SHP77 (cell line): Measurements from ENCODE around the gene STK24.

Source experiments
- DNase-seq, 2 experiments: peaks; one replicate each; lab custom pipeline; 2025; lab: John Stamatoyannopoulos, UW

Gene STK24

DNA sequence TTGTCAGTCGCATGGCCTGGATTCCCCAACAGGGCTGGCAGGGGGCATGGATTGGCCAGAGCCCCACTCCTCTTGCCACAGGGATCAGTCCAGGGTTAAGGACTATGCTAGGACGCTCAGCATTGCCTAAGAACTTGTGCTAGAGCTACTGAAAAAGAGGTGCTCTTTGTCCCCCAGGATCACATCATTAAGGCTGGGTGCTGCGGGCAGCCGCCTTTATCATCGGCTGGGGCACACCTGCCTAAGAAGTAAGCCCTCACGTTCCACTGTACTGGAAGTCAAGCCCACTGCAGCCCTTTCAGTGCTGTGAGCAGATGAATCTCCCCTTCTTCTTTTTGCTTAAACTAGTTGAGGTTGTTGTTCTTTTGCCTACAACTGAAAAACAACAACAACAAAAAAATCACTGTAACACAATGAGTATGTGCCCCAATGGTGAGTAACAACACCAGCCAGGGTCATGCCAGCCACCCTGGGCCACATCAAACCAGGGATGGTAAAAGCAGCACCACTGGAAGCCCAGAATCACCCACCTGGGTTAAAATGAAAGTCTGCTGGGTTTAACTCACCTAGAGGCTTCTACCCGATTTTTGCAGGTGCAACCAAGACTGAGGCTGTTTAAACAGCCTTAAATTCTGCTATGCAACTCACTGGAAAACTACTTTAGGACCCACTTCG is 20.6 kb downstream of the STK24 start:
- no peak for DNase-seq

DNA sequence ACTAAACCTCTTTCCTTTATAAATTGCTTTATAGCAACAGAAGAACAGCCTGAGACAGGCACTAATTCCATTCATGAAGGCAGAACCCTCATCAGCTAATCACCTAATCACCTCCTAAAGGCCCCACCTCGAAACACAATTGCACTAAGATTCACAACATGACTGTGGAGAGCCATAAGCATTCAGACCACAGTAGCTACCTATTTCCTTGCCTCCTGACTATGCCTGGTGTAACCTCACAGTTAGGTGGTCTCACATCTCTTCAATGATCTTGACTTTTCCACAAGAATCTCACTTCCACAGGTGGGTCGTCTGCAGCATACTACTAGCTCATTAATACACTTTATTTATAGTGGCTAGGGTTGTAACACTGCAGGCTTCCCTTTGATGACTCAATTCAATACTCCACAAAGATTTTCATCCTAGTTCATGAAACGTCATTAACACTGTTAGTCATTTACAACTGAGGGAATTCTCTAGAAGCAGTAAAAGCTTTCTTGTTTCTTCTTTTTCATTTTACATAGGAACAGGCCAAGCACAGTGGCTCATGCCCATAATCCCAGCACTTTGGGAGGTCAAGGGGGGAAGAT is 27.1 kb downstream of the STK24 start:
- DNase-seq = no peak

DNA sequence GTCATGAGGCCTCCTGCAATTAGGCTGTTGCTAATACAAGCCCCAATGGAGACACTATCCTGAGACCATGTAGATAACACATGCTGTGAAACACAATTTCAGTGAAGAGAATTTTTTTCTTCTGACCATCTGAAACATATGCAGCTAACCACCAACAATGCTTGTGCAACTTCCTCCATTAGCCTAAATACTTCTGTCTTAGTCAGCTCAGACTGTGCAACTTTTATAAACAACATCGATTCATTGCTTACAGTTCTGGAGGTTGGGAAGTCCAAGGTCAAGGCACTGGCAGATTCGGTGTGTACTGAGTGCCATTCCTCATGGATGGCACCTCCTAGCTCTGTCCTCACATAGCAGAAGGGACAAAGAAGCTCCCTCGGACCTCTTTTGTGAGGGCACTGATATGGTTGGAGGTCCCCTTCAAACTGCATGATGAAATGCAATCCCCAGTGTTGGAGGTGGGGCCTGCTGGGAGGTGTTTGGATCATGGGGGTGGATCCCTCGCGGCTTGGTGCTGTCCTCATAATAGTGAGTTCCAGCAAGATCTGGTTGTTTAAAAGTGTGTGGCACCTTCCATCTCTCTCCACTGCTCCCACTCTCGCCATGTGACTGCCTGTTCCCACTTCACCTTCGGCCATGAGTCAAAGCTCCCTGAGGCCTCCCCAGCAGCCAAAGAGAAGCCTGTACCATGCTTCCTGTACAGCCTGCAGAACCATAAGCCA is 27.7 kb downstream of the STK24 start:
- no peak for DNase-seq

DNA sequence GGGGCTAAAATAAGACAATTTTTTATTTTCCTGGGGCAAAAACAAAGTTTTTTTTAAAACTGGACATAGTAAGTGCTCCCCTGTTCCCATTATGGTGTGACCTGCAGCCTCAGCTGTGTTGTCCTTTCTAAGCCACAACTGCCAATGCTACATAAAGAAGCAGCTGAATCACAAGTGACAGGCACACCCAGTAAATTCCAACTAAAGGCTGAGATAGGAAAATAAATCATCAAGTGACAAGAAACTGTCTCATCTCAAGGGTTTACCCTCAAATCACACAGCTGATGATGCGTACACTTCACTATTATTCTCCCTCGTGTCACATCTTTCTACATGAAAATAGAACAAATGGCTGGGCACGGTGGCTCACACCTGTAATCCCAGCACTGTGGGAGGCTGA is 28.7 kb downstream of the STK24 start:
- peak; percentile 69 for DNase-seq

GRCh38 chr13:98547455-98547854 is 29.5 kb downstream of the STK24 start:
- DNase-seq = no peak

- no peak for DNase-seq
Measured at GRCh38 chr13:98546402-98546801, 30.5 kb downstream of the STK24 start.

GRCh38 chr13:98544104-98544710 is 32.7 kb downstream of the STK24 start:
- DNase-seq = no peak

DNA sequence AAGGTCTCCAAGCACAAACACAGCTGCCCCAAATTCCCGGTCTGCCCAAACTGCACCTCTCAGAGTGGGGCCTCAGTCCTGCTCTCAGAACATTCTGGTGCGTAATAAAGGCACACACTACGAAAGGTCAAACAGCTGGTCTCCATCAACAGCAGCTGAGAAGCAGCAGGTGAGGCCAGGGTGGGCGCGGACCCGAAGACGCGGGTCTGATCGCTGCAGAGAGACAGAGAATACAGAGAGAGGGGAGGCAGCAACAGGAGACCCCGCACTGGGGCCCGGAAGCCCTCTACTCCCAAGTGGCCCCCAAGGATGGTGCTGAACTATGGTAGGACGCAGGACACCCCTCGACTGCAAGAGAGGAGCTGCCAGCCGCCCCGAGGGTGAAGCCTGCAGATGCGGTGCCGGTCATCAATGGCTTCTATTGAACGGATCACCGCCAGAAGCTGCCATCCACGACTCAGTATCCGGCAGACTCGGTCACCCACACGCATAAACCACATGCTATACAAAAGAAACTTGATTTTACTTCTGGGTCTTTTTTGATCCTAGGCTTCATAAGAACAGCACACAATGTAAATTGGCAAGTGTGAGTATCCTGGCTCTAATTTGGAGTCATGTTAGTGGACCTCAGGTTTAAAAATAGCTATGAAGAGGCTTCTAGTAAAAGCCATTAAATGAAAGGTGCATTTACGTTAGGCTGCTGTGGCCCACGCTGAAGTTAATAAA is 33.4 kb downstream of the STK24 start:
- DNase-seq = peak; percentile 49 to 70

GRCh38 chr13:98542568-98543377 is 34.1 kb downstream of the STK24 start:
- peak; percentile 48 to 53 for DNase-seq

DNA sequence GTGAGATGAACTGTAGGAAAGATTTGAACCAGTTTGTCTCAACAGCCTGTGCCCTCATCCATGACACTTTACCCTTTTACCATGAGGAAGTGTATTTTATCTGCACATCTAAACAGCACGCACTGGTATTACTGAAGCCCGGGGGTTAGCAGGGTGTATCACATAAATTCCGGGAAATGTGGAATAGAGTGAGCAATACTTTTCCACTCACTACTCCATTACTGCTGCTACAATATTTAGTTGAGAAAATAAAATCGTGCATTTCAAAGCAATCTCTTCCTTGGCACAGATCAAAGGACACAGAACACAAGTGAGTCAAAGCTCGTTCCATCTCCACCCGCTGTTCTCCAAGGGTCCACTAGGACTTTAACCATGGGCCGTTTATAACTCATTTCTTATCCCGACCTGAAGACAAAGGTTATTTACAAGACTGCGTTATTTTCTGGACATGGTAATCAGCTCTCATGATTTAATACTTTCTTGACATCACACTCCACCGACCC is 35.2 kb downstream of the STK24 start:
- DNase-seq = no peak

- DNase-seq = no peak
Measured at GRCh38 chr13:98541191-98541590, 35.7 kb downstream of the STK24 start.

DNA sequence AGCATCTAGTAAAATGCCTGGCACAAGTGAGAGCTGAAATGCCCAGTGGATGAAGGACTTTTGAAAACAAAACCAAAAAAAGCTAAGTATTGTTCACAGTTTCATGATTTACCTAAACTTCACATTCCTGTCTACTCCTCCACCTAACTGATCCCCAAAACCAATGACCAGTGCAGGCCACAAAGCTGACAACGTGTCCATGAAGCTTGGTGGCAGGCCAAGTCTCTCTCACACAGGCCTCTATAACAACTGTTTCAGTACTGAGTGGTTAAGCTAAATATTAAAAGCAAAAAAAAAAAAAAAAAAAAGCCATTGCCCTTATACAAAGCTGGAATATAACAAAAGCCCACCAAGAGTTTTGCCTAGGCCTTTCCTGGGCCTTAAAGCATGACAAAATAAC is 36.4 kb downstream of the STK24 start:
- DNase-seq = no peak

DNA sequence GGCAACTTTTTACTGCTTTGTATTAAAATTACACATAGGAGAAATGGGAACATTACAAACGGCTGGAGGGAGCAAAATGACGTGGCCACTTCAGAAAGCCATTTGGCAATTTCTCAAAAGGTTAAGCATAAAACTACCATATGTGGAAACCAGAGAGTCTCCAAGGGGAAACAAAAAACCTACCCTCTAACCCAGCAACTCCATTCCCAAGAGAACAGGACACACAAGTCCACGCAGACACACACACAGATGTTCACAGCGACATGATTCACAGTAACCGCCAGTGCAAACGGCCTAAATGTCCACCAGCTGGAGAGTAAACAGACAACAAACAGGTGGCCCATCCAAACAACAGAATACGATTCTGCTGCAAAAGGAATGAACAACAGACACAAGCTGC is 37.2 kb downstream of the STK24 start:
- no peak for DNase-seq

GRCh38 chr13:98538876-98539275 is 38.0 kb downstream of the STK24 start:
- no peak for DNase-seq

DNA sequence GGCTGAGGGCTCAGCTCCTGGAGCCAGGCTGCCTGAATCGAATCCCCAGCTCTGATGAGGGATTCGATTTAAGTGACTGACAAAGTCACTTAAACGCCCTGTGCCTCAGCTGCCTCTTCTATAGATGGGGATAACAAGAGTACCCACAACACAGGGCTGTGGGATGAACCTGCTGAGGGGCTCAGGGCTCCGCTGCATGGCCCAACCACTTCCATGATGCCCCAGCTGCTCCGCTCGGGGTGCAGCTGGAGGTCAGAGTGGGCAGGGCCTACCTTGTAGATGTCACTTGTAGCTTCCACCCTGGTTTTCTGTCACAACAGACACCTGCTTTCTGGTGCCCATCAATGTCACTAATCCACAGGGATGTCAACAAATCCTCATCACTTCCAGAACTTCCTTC is 39.2 kb downstream of the STK24 start:
- DNase-seq = peak; percentile 45 to 63

GRCh38 chr13:98537306-98537705 is 39.6 kb downstream of the STK24 start:
- peak; percentile 77 to 88 for DNase-seq

GRCh38 chr13:98536729-98537128 is 40.2 kb downstream of the STK24 start:
- no peak for DNase-seq

GRCh38 chr13:98535501-98536354 is 41.2 kb downstream of the STK24 start:
- DNase-seq = no peak

- DNase-seq = no peak
Measured at GRCh38 chr13:98534821-98535220, 42.1 kb downstream of the STK24 start.

GRCh38 chr13:98533912-98534311 is 43.0 kb downstream of the STK24 start:
- peak in 1 of 2 experiments; percentile 13 for DNase-seq
